Gastroesophageal sphincter (tissue), 4 donors: ENCODE data around the gene NAA10. TPM values are rescaled to one million over a fixed set of nuclear protein-coding genes. Genes with fewer than 3 reads are reported as not detected.

Source experiments
- ATAC-seq: fragments of 150-250 bp; one replicate; pipeline ENCODE4 v1.9.1; 2016; ENCODE audit warnings: mild to moderate bottlenecking, moderate library complexity
- H3K27ac ChIP-seq, 4 donors: fragments of 200-600 bp; sonication (generic) in 3 of 4; 1 replicate in 3 of 4; 2 replicates in 1 of 4; pipeline ENCODE4 v1.5.1; 2016 to 2019
- H3K27me3 ChIP-seq: fragments of 200-600 bp; sonication (generic); one replicate; pipeline ENCODE4 v1.5.1; 2019
- H3K36me3 ChIP-seq, 2 donors: fragments of 200-600 bp; sonication (generic); one replicate each; pipeline ENCODE4 v1.5.1; 2019; ENCODE audit warnings: control low read depth in 1 of 2
- H3K4me1 ChIP-seq, 3 donors: fragments of 200-600 bp; sonication (generic); 1 replicate in 2 of 3; 2 replicates in 1 of 3; pipeline ENCODE4 v1.5.1; 2016 to 2019; ENCODE audit warnings: control low read depth in 2 of 3
- H3K4me3 ChIP-seq, 2 donors: fragments of 200-600 bp; sonication (generic); one replicate each; pipeline ENCODE4 v1.5.1; 2019; ENCODE audit warnings: mild to moderate bottlenecking in 1 of 2, moderate library complexity in 1 of 2
- H3K9me3 ChIP-seq, 3 donors: fragments of 200-600 bp; sonication (generic); one replicate each; pipeline ENCODE4 v1.5.1; 2017 to 2019; ENCODE audit warnings: control low read depth in 2 of 3
- CTCF ChIP-seq, 4 experiments: fragments of 200-600 bp in 2 of 4; fragments of 450-650 bp in 2 of 4; sonication (generic) in 1 of 4; IDR thresholded peaks; one replicate each; pipeline ENCODE4 v1.5.1; 2017 to 2019; ENCODE audit warnings: antibody characterized with exemption in 4 of 4, mild to moderate bottlenecking in 2 of 4, moderate library complexity in 2 of 4
- EP300 ChIP-seq: sonication (generic); formaldehyde crosslinking; IDR thresholded peaks from one replicate; pipeline ENCODE4 v1.6.1; 2017; ENCODE audit warnings: antibody characterized with exemption, mild to moderate bottlenecking
- POLR2A ChIP-seq, 2 donors: fragments of 450-650 bp; IDR thresholded peaks; one replicate each; pipeline ENCODE4 v1.6.1; 2017; ENCODE audit warnings: antibody characterized with exemption in 2 of 2, mild to moderate bottlenecking in 2 of 2, moderate library complexity in 1 of 2
- POLR2AphosphoS5 ChIP-seq: sonication (generic); formaldehyde crosslinking; IDR thresholded peaks from one replicate; pipeline ENCODE4 v1.6.1; 2017; ENCODE audit warnings: antibody characterized with exemption
- WGBS, 2 donors: methylation state at CpG; one replicate each; pipeline ENCODE4 v1.1.5; 2018; ENCODE audit warnings: low coverage in 1 of 2; 5-methylcytosine and 5-hydroxymethylcytosine counted together
- total RNA-seq, 4 donors: library from RNA; depleted of rRNA; stranded (reverse); fragments of >200 nt; gene quantifications; one replicate each; pipeline ENCODE4 v1.1.0, GENCODE V29; 2016

The NAA10 gene
- total RNA-seq, 4 donors from 2014 or later: 68.3 to 103 (median 89.2) TPM

- no peaks in the 10 kb centered on the region for H3K27me3 ChIP-seq
- H3K4me3 ChIP-seq: no peak overlapping the region
- ATAC-seq: peak; percentile 66
- 60 to 63% methylated on average over 1 to 5 of the region's 25 CpGs for whole genome bisulfite sequencing, 2 donors
- TF ChIP-seq POLR2A (IDR thresholded peaks at IDR 0.05) (no peak), CTCF (IDR thresholded peaks at IDR 0.05) (peak in 3 of 4 experiments; percentile 28 to 62 (median 33)), POLR2AphosphoS5 (no peak)
- peak overlapping the region in 3 of 4 donors; percentile 14 to 57 (median 43) for H3K27ac ChIP-seq
- no peaks in the 10 kb centered on the region for H3K9me3 ChIP-seq
- no peaks in the 10 kb centered on the region for H3K36me3 ChIP-seq
- peaks cover 0 to 66% (median 21%) of the 10 kb centered on the region in 3 donors for H3K4me1 ChIP-seq
These were observed 11.6 kb downstream of the NAA10 start for GRCh38 chrX:153922932-153923857.

- no peak for ATAC-seq
- no peak for TF ChIP-seq POLR2AphosphoS5
- no peak for TF ChIP-seq CTCF (IDR thresholded peaks at IDR 0.05)
- no peak for TF ChIP-seq POLR2A (IDR thresholded peaks at IDR 0.05)
- TF ChIP-seq EP300: no peak
- H3K27me3 ChIP-seq: no peaks in the 10 kb centered on the region
- H3K4me3 ChIP-seq: peak overlapping the region in 1 of 2 donors; percentile 14
- WGBS, 2 donors: no CpG with 5 or more reads among the region's 40 CpGs
- H3K27ac ChIP-seq: peak overlapping the region in 3 of 4 donors; percentile 14 to 47 (median 36)
- H3K36me3 ChIP-seq: no peaks in the 10 kb centered on the region
- peaks cover 0 to 59% (median 13%) of the 10 kb centered on the region in 3 donors for H3K4me1 ChIP-seq
- no peaks in the 10 kb centered on the region for H3K9me3 ChIP-seq
These were observed 13.1 kb downstream of the NAA10 start for GRCh38 chrX:153921511-153922446.

- Histone ChIP-seq H3K9me3 (no peaks in the 10 kb centered on the region), H3K27ac (peak overlapping the region in 2 of 4 donors; percentile 14 to 36), H3K36me3 (no peaks in the 10 kb centered on the region), H3K27me3 (no peaks in the 10 kb centered on the region), H3K4me1 (peaks cover 0 to 52% (median 10%) of the 10 kb centered on the region in 3 donors), H3K4me3 (peak overlapping the region in 1 of 2 donors; percentile 14)
- no CpG with 5 or more reads among the region's 16 CpGs for WGBS, 2 donors
- no peak for ATAC-seq
- TF ChIP-seq CTCF (IDR thresholded peaks at IDR 0.05) (no peak), POLR2A (IDR thresholded peaks at IDR 0.05) (no peak)
These were observed 13.8 kb downstream of the NAA10 start for GRCh38 chrX:153921070-153921469.

- H3K9me3 ChIP-seq: no peaks in the 10 kb centered on the region
- TF ChIP-seq POLR2AphosphoS5 (no peak), CTCF (IDR thresholded peaks at IDR 0.05) (no peak), POLR2A (IDR thresholded peaks at IDR 0.05) (no peak), EP300 (no peak)
- no peak overlapping the region for H3K27ac ChIP-seq
- no CpG with 5 or more reads among the region's 14 CpGs for WGBS, 2 donors
- ATAC-seq: no peak
- H3K4me1 ChIP-seq: peaks cover 0 to 47% (median 10%) of the 10 kb centered on the region in 3 donors
- no peaks in the 10 kb centered on the region for H3K36me3 ChIP-seq
- no peaks in the 10 kb centered on the region for H3K27me3 ChIP-seq
- no peak overlapping the region for H3K4me3 ChIP-seq
These were observed 14.3 kb downstream of the NAA10 start for GRCh38 chrX:153920546-153920945.
